ENCODE results near the gene NECAB3.
A peak's percentile ranks its signal among the peaks of the same experiment; 100 is the strongest.
"Not testable (repeated sequence)": the region's sequence is repeated elsewhere in the genome, so short reads cannot be mapped to it uniquely, and the experiment has no call there.

The NECAB3 gene, protein sequence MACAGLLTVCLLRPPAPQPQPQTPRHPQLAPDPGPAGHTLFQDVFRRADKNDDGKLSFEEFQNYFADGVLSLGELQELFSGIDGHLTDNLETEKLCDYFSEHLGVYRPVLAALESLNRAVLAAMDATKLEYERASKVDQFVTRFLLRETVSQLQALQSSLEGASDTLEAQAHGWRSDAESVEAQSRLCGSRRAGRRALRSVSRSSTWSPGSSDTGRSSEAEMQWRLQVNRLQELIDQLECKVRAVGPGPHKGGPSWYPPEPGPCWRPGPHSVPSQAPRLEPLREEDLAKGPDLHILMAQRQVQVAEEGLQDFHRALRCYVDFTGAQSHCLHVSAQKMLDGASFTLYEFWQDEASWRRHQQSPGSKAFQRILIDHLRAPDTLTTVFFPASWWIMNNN

DNA sequence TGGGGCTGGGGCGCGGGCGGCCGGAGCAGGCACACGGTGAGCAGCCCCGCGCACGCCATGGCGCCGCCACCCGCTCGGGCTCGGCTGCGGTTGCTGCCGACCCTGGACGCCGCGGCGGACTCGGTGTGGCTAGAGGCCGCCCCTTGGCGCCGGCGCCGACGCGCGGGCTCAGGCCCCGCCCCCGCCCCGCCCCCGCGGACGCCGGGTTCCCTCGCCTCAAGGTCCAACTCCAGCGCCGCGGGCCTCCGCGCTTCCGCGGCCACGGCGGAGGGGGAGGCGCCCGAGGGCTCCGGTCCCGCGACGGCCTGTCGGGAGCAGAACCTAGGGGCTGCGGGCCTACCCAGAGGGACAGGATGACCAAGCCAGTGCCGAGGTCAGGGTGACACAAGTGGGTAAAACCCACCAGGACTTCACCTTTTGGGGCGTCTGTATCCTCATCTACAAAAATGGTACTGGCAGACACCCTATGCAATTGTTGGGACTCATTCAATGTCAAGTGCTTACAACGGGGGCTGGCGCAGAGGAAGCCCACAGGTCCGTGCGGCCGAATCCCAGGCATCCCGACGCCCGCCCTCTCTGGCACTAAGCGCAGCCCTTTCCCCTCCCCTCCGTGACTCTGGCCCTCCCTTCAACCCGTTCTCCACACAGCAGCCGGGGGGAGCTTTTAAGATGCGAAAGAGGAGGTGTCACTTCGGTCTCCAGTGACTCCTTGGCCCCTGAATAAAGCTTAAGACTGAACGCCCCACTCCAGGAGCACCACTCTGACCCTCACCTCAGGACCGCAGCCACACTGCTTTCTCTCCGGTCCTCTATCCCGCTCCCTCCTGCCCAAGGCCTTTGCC, at the start of gene NECAB3:
NECAB3 (minus strand) TSS at position 135 of the 842 bp plus-strand sequence; CDS start at position 59, 76 bp downstream.
- DNase-seq, result peak; percentile 65

GRCh38 chr20:33721391-33722140, 47.3 kb upstream of the NECAB3 start:
- DNase-seq, result no peak

- peak; percentile 95 for DNase-seq
Observed at GRCh38 chr20:33719989-33720709, 45.9 kb upstream of the NECAB3 start, which contains the start of gene PXMP4. Gene PXMP4, minus strand, starts transcription at chr20:33720310. Its CDS starts 103 bp downstream, at chr20:33720207.

DNA sequence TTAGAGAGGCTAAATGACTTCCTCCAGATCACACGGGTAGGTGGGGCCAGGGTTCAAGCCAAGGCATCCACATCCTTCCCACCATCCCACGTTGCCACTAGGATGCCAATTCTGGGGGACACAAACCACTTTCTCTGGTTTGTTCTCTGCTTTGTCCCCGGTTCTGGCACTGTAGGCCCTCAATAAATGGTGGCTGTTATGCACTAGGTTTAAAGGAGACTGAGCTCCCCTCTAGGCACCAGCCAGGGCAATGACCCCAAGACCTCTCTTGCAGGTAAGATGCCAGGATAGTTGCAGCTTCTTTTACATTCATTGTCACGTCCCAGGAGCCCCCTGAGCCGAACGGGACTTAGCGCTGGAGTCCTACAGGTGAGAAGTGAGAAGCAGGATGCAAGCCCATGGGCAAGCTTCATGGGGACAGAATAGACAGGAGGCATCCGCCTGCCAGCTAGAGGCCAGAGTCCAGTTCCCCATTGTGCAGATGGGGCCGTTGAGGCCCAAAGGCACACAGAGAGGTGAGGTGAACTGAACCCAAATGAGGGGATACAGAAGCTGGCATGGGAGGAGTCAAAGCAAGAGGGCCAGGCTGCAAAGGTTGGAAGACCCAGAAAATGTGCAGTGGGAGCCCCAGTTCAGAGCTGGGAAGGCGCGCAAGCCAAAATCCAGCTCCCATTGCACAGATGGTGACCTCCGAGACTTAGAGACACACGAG, 45.2 kb upstream of the NECAB3 start:
- DNase-seq, result no peak

DNA sequence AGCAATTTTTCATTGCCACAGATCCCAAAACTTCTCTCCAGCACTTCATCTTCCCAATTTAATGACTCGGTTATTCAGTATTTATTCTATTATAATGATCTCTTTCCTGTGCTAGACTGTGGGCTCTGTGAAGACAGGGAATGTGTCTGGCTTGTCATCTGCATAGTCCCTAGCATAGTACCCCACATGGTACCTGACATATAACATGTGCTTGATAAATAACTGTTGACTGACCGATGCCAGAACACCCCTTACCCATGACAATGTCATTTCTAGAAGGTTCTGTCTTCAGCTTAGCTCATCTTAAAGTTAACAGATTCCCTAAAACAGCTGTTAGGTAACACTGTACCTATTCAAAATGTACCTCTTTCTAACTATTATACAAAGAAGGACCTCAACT, 42.3 kb upstream of the NECAB3 start:
- no peak for DNase-seq

GRCh38 chr20:33713865-33714367, 39.7 kb upstream of the NECAB3 start:
- no peak for DNase-seq

- no peak for DNase-seq
Observed at GRCh38 chr20:33711446-33711738, 37.2 kb upstream of the NECAB3 start.

GRCh38 chr20:33710681-33711445, 36.6 kb upstream of the NECAB3 start:
- DNase-seq, result no peak

DNA sequence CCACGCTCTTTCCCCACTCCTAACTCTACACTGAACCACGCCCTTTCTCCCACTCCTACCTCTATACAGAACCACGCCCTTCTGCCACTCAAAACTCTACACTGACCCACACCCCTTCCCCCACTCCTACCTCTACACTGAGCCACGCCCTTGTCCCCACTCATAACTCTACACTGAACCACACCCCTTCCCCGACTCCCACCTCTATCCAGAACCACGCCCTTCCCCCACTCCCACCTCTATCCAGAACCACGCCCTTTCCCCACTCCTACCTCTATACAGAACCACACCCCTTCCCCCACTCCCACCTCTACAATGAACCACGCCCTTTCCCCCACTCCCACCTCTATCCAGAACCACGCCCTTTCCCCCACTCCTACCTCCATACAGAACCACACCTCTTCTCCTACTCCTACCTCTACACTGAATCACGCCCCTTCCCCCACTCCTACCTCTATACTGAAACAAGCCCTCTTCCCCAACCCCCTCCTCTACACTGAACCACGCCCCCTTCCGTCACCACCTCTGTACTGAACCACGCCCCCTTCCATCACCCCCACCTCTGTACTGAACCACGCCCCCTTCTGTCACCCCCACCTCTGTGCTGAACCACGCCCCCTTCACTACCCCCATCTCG, 35.8 kb upstream of the NECAB3 start:
- DNase-seq, result no peak

- DNase-seq, result no peak
Observed at GRCh38 chr20:33709398-33709797, 35.2 kb upstream of the NECAB3 start.

- DNase-seq, result no peak
Observed at GRCh38 chr20:33707668-33708067, 33.4 kb upstream of the NECAB3 start.

GRCh38 chr20:33704197-33704924, 30.1 kb upstream of the NECAB3 start:
- no peak for DNase-seq

GRCh38 chr20:33703498-33704137, 29.4 kb upstream of the NECAB3 start:
- DNase-seq, result no peak

DNA sequence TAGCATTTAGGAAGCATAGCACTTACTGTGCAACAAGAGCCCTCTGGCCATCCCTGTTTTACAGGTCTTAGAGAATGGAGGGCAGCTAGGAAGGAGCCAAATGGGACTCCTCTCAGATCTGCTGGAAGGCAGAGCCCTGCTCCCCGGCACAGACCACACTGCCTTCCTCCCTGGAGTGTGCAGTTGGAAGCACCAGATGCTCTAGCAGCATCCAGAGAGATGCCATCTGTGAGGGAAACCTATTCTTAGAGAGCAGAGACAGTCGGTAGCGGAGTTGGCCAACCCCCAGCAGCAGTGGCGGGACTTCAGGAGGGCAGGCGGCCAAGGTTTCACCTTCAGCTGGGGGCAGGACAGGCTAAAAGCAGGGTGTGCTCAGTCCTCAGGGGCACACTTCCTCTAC, 28.6 kb upstream of the NECAB3 start:
- no peak for DNase-seq

- DNase-seq, result no peak
Observed at GRCh38 chr20:33701629-33702450, 27.6 kb upstream of the NECAB3 start.

DNA sequence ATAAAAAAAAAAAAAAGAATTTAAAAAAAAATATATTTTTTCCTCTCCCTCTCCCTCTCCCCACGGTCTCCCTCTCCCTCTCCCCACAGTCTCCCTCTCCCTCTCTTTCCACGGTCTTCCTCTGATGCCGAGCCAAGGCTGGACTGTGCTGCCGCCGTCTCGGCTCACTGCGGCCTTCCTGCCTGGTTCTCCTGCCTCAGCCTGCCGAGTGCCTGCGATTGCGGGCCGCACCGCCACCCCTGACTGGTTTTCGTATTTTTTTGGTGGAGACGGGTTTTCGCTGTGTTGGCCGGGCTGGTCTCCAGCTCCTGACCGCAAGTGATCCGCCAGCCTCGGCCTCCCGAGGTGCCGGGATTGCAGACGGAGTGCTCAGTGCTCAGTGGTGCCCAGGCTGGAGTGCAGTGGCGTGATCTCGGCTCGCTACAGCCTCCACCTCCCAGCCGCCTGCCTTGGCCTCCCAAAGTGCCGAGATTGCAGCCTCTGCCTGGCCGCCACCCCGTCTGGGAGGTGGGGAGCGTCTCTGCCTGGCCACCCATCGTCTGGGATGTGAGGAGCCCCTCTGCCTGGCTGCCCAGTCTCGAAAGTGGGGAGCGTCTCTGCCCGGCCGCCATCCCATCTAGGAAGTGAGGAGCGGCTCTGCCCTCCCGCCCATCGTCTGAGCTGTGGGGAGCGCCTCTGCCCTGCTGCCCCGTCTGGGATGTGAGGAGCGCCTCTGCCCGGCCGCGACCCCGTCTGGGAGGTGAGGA, 26.6 kb upstream of the NECAB3 start:
- not testable (repeated sequence) for DNase-seq

- DNase-seq, result not testable (repeated sequence)
Observed at GRCh38 chr20:33698966-33699365, 24.7 kb upstream of the NECAB3 start.

All from CD4-positive, alpha-beta T cell treated with Interleukin-15 for 1 hour (primary cell).